Kidney epithelial cell (primary cell): ENCODE measurements around the gene SLC6A4. TPM values are rescaled to one million over a fixed set of nuclear protein-coding genes. Genes with fewer than 3 reads are reported as not detected.

Source experiments
- DNase-seq: peaks from one replicate; pipeline ENCODE4 v3.0.0-alpha.2; 2010; ENCODE audit warnings: low read depth
- H3K27me3 ChIP-seq: 2 replicates; pipeline ENCODE4 v1.6.0; 2011; ENCODE audit warnings: low read length; ENCODE audit not compliant: control insufficient read depth, insufficient read depth
- H3K36me3 ChIP-seq: 2 replicates; pipeline ENCODE4 v1.5.1; 2011; ENCODE audit warnings: low read length; ENCODE audit not compliant: control insufficient read depth, insufficient read depth
- H3K4me3 ChIP-seq: 2 replicates; pipeline ENCODE4 v1.5.1; 2011; ENCODE audit warnings: low read depth, mild to moderate bottlenecking, control low read depth, low read length
- total RNA-seq: library from RNA; depleted of rRNA; stranded (reverse); fragments of >200 nt; gene quantifications from 2 replicates; pipeline ENCODE4 v1.2.3, GENCODE V29; 2015
- TF ChIP-seq, protein P1 (sequence below): IDR thresholded peaks from 2 replicates; pipeline ENCODE4 v1.5.1; 2011; ENCODE audit warnings: mild to moderate bottlenecking, moderate library complexity, low read length, control low read depth, inconsistent platforms; ENCODE audit not compliant: insufficient read depth, poor library complexity, severe bottlenecking

Gene SLC6A4
- total RNA-seq, 1 donor from 2014 or later = under 0.01 TPM

DNA sequence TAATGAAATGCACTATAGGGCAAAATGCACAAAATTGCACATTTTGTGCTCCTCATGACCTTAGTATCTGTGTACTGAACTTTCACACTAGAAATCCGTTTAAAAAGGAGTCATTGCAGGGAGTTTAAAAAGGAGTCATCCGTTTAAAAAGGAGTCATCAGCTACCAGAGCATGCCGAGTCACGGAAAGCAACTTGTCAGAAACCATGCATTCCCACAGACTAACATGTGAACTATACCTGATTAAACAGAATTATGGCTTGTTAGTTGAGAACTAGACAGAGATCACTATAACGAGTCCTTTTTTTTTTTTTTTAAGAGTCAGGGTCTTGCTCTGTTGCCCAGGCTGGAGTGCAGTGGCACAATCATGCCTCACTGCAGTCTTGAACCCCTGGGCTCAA lies 35.9 kb downstream of the SLC6A4 start:
- TF ChIP-seq, protein P1, sequence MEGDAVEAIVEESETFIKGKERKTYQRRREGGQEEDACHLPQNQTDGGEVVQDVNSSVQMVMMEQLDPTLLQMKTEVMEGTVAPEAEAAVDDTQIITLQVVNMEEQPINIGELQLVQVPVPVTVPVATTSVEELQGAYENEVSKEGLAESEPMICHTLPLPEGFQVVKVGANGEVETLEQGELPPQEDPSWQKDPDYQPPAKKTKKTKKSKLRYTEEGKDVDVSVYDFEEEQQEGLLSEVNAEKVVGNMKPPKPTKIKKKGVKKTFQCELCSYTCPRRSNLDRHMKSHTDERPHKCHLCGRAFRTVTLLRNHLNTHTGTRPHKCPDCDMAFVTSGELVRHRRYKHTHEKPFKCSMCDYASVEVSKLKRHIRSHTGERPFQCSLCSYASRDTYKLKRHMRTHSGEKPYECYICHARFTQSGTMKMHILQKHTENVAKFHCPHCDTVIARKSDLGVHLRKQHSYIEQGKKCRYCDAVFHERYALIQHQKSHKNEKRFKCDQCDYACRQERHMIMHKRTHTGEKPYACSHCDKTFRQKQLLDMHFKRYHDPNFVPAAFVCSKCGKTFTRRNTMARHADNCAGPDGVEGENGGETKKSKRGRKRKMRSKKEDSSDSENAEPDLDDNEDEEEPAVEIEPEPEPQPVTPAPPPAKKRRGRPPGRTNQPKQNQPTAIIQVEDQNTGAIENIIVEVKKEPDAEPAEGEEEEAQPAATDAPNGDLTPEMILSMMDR = no peak
- Histone ChIP-seq H3K27me3 (no peaks in the 10 kb centered on the region), H3K36me3 (no peaks in the 10 kb centered on the region), H3K4me3 (no peak overlapping the region)
- no peak for DNase-seq

DNA sequence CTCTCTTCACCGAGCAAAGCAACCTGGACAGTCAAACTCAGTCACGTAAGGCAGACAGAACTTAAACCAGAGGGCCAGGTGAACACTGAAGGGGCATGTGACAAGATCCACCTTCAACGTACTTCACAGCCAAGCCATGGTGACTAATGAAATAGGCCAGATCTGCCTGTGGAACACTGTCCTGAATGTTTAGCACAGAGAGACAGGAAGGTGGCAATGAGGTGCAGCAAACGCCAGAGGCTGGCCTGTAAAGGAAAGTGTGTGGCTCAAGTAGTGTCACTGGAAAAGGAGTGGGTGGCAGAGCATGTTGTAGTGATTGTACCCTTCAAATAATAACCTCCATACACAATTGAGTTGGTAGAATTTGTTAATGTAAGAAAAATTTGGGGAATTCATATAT lies 38.1 kb downstream of the SLC6A4 start:
- no peaks in the 10 kb centered on the region for H3K27me3 ChIP-seq
- no peak for DNase-seq
- TF ChIP-seq, protein P1 = no peak
- H3K4me3 ChIP-seq = no peak overlapping the region
- no peaks in the 10 kb centered on the region for H3K36me3 ChIP-seq

DNA sequence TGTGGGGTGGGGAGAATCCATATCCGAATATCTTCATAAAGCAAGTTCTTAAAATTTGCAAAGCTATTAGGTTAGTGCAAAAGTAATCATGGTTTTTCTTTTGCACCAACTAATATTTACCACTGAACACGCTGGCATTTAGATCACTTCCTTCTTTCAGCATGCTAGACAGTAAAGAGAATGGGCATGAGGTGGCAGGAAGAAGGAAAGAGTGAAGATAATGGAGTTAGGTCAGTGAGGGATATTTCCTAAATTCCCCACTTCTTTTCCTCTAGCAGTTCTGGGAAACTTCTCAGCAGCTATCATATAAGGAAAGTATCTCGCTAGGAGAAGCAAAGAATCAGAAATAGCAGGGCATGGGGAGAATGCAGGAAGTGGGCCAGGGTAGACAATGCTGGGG lies 39.0 kb downstream of the SLC6A4 start:
- Histone ChIP-seq H3K4me3 (no peak overlapping the region), H3K36me3 (no peaks in the 10 kb centered on the region), H3K27me3 (no peaks in the 10 kb centered on the region)
- TF ChIP-seq, protein P1 = no peak
- DNase-seq = no peak

DNA sequence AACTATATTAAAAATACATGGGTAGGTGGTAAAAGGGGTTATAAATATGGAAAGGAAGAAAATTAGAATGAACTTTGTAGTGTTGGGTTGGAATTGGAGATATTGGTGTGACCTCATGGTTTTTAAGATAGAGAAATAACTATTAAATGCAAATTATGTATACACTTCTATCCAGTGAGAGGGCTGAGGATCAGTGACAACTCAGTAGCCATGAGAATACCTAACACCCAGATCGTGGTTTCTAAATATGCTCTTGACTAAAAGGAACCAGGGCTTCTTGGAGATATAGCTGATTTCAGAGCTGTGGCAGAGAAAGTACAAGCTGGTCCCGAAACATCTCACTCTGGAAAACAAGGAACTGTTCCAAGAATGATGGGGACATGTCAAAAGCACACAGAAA lies 44.4 kb downstream of the SLC6A4 start:
- Histone ChIP-seq H3K27me3 (no peaks in the 10 kb centered on the region), H3K4me3 (no peak overlapping the region), H3K36me3 (no peaks in the 10 kb centered on the region)
- TF ChIP-seq, protein P1 = no peak
- no peak for DNase-seq

DNA sequence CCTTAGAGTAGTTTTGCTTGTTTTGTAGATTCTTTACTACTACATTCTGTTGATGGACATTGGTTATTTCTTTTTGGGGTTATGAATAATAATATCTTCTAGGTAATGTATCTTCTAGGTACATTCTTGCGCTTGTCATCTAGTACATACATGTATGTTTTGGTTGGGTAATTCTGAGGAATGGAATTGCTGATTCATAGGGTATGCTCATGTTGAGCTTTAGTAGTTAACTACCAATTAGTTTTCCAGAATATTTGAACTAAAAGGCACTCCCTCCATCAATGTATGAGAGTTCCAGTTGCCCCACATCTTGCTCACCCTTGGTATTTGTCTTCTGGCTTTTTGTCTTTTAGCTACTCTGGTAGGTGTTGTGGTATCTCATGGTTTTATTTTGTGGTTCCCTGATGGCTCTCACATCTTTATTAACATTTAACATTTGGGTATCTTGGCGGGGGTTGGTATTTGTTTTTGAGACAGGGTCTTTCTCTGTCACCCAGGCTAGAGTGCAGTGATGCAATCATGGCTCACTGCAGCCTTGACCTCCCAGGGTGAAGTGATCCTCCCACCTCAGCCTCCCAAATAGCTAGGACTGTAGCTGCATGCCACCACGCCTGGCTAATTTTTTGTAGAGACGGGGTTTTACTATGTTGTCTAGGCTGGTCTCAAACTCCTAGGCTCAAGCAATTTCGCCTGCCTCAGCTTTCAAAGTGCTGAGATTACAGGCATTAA lies 47.1 kb downstream of the SLC6A4 start:
- DNase-seq = peak; percentile 38
- H3K27me3 ChIP-seq = no peaks in the 10 kb centered on the region

More for the DNA sequence above, 47.1 kb downstream of the SLC6A4 start:
- TF ChIP-seq, protein P1 = no peak
- H3K36me3 ChIP-seq = peaks cover 2% of the 10 kb centered on the region
- no peak overlapping the region for H3K4me3 ChIP-seq
